GM19372 (cell line): Measurements from ENCODE around the gene KCNJ18.
"Not testable (repeated sequence)": the region's sequence is repeated elsewhere in the genome, so short reads cannot be mapped to it uniquely, and the experiment has no call there.

Experiments used
- ATAC-seq: cut with Tn5 transposase; IDR thresholded peaks from one replicate; pipeline ENCODE4 v1.9.1; 2021; ENCODE audit warnings: mild to moderate bottlenecking, low read depth, moderate library complexity; ENCODE audit not compliant: unreplicated experiment

The KCNJ18 gene

GRCh38 chr17:21691883-21692703 lies at the start of gene KCNJ18:
Gene KCNJ18 (plus strand): TSS chr17:21692523. CDS start chr17:21702787, 10,264 bp downstream.
- ATAC-seq = not testable (repeated sequence)

GRCh38 chr17:21648125-21648524 lies 44.2 kb upstream of the KCNJ18 start:
- ATAC-seq = not testable (repeated sequence)

GRCh38 chr17:21650043-21650442 lies 42.3 kb upstream of the KCNJ18 start:
- ATAC-seq = not testable (repeated sequence)

- ATAC-seq = not testable (repeated sequence)
Observed at GRCh38 chr17:21652049-21652448, 40.3 kb upstream of the KCNJ18 start.

GRCh38 chr17:21653211-21653610 lies 39.1 kb upstream of the KCNJ18 start:
- not testable (repeated sequence) for ATAC-seq

GRCh38 chr17:21656518-21657309 lies 35.6 kb upstream of the KCNJ18 start:
- ATAC-seq = not testable (repeated sequence)

- ATAC-seq = not testable (repeated sequence)
Observed at GRCh38 chr17:21659635-21660034, 32.7 kb upstream of the KCNJ18 start.

- not testable (repeated sequence) for ATAC-seq
Observed at GRCh38 chr17:21661455-21661854, 30.9 kb upstream of the KCNJ18 start.

- not testable (repeated sequence) for ATAC-seq
Observed at GRCh38 chr17:21663166-21663565, 29.2 kb upstream of the KCNJ18 start.

GRCh38 chr17:21663614-21664474 lies 28.5 kb upstream of the KCNJ18 start:
- ATAC-seq = not testable (repeated sequence)

GRCh38 chr17:21665171-21665570 lies 27.2 kb upstream of the KCNJ18 start:
- ATAC-seq = not testable (repeated sequence)

- ATAC-seq = not testable (repeated sequence)
Observed at GRCh38 chr17:21665935-21666493, 26.3 kb upstream of the KCNJ18 start.

- not testable (repeated sequence) for ATAC-seq
Observed at GRCh38 chr17:21666711-21667412, 25.5 kb upstream of the KCNJ18 start.

- ATAC-seq = not testable (repeated sequence)
Observed at GRCh38 chr17:21667413-21668117, 24.8 kb upstream of the KCNJ18 start.

- not testable (repeated sequence) for ATAC-seq
Observed at GRCh38 chr17:21668118-21668488, 24.2 kb upstream of the KCNJ18 start.

- ATAC-seq = not testable (repeated sequence)
Observed at GRCh38 chr17:21668746-21669508, 23.4 kb upstream of the KCNJ18 start.

- ATAC-seq = not testable (repeated sequence)
Observed at GRCh38 chr17:21669616-21670360, 22.5 kb upstream of the KCNJ18 start.
